Nucleus accumbens (tissue), 56 donors: ENCODE measurements around the gene ARMC7.

Source experiments
- DNase-seq, 56 donors: peaks; one replicate each; lab custom pipeline; 2025; lab: John Stamatoyannopoulos, UW

The ARMC7 gene

GRCh38 chr17:75097865-75098264 lies 11.9 kb upstream of the ARMC7 start:
- DNase-seq, result no peak

GRCh38 chr17:75098861-75099260 lies 10.9 kb upstream of the ARMC7 start:
- no peak for DNase-seq

GRCh38 chr17:75099881-75100595 lies 9.7 kb upstream of the ARMC7 start:
- no peak for DNase-seq

- peak in 1 of 56 donors; percentile 3 for DNase-seq
These were observed 7.4 kb upstream of the ARMC7 start for GRCh38 chr17:75102385-75102821.

- DNase-seq, result no peak
These were observed 5.9 kb upstream of the ARMC7 start for GRCh38 chr17:75103601-75104554.

GRCh38 chr17:75105126-75106080 lies 4.4 kb upstream of the ARMC7 start:
- DNase-seq, result peak in 1 of 56 donors; percentile 23

GRCh38 chr17:75108193-75108592 lies 1.6 kb upstream of the ARMC7 start:
- no peak for DNase-seq

- no peak for DNase-seq
These were observed 743 bp upstream of the ARMC7 start for GRCh38 chr17:75109046-75109406.

- peak in 3 of 56 donors; percentile 21 to 33 (median 27) for DNase-seq
These were observed 617 bp downstream of the ARMC7 start for GRCh38 chr17:75110234-75110937.

- DNase-seq, result no peak
These were observed 2.1 kb downstream of the ARMC7 start for GRCh38 chr17:75111777-75112335.

- DNase-seq, result peak in 55 of 56 donors; percentile 33 to 95 (median 78)
These were observed 4.2 kb downstream of the ARMC7 start for GRCh38 chr17:75113798-75114551.

GRCh38 chr17:75114552-75115314 lies 5.0 kb downstream of the ARMC7 start:
- DNase-seq, result no peak

GRCh38 chr17:75115555-75115954 lies 5.8 kb downstream of the ARMC7 start:
- DNase-seq, result no peak

- DNase-seq, result no peak
These were observed 7.0 kb downstream of the ARMC7 start for GRCh38 chr17:75116737-75117136.

- no peak for DNase-seq
These were observed 8.5 kb downstream of the ARMC7 start for GRCh38 chr17:75118307-75118706.

GRCh38 chr17:75124041-75124818 lies 14.5 kb downstream of the ARMC7 start:
- DNase-seq, result peak in 34 of 56 donors; percentile 5 to 71 (median 33)

GRCh38 chr17:75124819-75125162 lies 15.0 kb downstream of the ARMC7 start:
- DNase-seq, result no peak
